KOPT-K1 (cell line): Measurements from ENCODE around the gene SYCE3.

ENCODE experiments used
- H3K27ac ChIP-seq: fragments of 200-600 bp; sonication (generic); 2 replicates; pipeline ENCODE4 v1.5.1; 2016; ENCODE audit warnings: antibody characterized with exemption, mild to moderate bottlenecking, low read depth, low read length; ENCODE audit not compliant: poor library complexity, severe bottlenecking
- H3K36me3 ChIP-seq: fragments of 200-600 bp; sonication (generic); 2 replicates; pipeline ENCODE4 v1.5.1; 2017; ENCODE audit warnings: antibody characterized with exemption, mild to moderate bottlenecking, low read length, moderate library complexity; ENCODE audit not compliant: insufficient read depth
- H3K9me3 ChIP-seq: fragments of 200-600 bp; sonication (generic); 2 replicates; pipeline ENCODE4 v1.5.1; 2017; ENCODE audit warnings: antibody characterized with exemption, low read length, mild to moderate bottlenecking; ENCODE audit not compliant: insufficient read depth, poor library complexity, severe bottlenecking

Gene SYCE3

GRCh38 chr22:50528682-50529415, 33.9 kb downstream of the SYCE3 start:
- peaks cover 10% of the 10 kb centered on the region for H3K9me3 ChIP-seq
- H3K36me3 ChIP-seq = peaks cover 8% of the 10 kb centered on the region
- no peak overlapping the region for H3K27ac ChIP-seq

- H3K36me3 ChIP-seq = peaks cover 15% of the 10 kb centered on the region
- no peak overlapping the region for H3K27ac ChIP-seq
- H3K9me3 ChIP-seq = peaks cover 10% of the 10 kb centered on the region
These were observed 34.6 kb downstream of the SYCE3 start for GRCh38 chr22:50527921-50528681.

DNA sequence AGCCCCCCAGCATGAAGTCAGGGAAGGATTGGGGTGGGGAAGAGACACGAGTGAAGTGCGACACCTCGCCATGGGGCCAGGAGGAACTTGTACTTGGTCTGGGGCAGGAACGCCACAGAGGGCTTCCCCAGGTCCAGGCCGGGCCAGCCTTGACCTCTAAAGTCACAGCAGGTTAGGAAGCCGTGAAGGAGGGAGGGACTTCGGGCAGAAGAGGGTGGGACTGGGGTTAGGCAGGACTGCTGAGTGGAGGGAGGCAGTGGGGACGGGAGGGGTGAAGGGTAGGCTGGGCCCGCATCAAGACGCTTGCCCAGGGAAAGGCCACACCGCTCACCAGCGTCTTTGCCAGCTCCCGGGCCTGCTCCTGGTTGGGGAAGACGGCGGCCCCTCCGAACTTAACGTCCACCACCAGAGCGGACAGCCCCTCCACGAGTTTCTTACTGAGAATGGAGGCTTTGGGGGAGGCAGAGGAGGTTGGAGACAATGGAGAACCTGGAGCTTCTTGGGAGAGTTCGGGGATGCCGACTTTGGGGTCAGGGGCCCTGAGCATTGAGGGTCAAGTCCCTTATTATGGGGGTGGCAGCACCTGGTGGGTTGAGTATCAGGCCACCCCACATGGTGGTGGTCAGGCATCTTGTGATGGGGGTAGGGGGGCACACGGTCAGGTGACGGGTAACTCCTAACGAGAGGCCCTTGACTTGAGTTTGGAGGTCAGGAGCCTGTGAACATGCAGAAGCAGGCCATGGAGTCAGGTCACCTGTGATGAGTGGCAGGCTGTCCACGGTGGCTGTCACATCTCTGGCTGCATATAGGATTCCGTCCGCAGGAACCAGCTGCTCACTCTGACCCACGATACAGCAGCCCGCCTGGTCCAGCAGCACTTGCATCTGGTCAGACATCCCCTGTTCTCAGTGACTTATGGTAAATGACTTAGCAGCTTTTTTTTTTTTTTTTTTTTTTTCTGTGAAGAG, 35.6 kb downstream of the SYCE3 start:
- peaks cover 10% of the 10 kb centered on the region for H3K9me3 ChIP-seq
- H3K27ac ChIP-seq = peak overlapping the region; percentile 93
- peaks cover 25% of the 10 kb centered on the region for H3K36me3 ChIP-seq

GRCh38 chr22:50526108-50526833, 36.4 kb downstream of the SYCE3 start:
- Histone ChIP-seq H3K27ac (peak overlapping the region; percentile 93), H3K9me3 (peaks cover 8% of the 10 kb centered on the region), H3K36me3 (peaks cover 34% of the 10 kb centered on the region)

GRCh38 chr22:50525858-50526107, 36.9 kb downstream of the SYCE3 start:
- peaks cover 39% of the 10 kb centered on the region for H3K36me3 ChIP-seq

DNA sequence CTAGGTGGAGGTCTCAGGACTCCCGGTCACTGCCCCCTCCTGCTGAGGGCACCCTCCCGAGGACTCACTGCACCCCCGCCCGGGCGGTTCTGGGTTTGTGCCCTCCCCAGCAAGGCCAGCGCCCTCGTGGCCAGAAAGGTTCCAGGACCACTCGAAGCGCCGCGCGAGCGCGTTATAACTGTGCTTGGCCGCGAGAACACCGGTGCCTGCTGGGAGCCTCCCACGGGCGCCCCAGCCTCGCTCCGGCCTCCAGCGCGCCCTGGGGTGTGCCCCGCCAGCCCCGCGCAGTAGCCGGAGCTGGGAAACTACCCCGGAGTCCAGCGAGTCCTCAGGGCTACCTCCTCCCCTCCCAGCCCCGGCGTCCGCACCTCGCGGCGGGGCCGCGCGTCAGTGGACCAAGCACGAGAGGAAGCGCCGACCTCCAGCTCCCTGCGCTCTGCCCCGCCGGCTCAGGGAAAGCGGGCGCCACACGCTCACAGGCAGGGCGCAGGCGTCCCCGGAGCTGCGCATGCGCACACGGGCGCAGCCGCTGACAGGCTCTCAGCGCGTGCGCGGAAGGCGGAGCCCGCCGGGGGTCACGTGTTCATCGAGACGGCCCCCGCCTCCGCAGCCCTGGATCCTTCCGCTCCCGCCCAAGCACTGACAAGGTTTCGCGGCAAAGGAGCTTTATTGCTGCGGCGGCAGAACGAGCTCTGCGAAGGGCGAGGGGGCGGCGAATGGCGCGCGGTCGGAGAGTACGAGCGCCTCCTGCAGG, 37.4 kb downstream of the SYCE3 start, which contains the start of gene SCO2:
TSS of gene SCO2 (minus strand) at position 495 of the 754 bp plus-strand sequence. CDS start 1,187 bp downstream, outside the sequence.
- peaks cover 44% of the 10 kb centered on the region for H3K36me3 ChIP-seq
- peak within 1 kb of the TSS; percentile 93 for H3K27ac ChIP-seq
- no peaks in the 10 kb centered on the region for H3K9me3 ChIP-seq

More at GRCh38 chr22:50525858-50526107, 36.9 kb downstream of the SYCE3 start:
- H3K27ac ChIP-seq = peak overlapping the region; percentile 93
- peaks cover 3% of the 10 kb centered on the region for H3K9me3 ChIP-seq

DNA sequence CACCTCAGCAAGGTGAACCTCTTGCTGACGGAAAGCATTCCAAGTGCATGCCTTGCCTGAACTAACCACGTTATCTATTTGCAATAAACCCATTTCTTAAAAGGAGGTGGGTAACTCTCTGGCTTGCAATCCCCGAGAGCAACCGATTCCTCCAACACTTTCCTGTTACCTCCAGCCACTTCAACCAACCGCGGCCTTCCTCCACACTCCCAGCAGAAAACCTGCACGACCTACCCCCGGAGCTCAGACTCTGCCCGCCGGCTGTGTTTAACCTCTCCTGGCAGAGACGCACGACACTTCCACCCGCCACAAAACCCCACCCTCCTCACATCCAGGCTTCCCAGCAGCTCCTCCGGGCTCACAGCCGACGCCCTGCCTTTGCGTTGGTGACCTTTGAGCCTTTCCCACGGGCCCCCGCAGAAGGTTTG, 38.0 kb downstream of the SYCE3 start:
- peaks cover 47% of the 10 kb centered on the region for H3K36me3 ChIP-seq
- H3K27ac ChIP-seq = peak overlapping the region; percentile 93
- no peaks in the 10 kb centered on the region for H3K9me3 ChIP-seq

- Histone ChIP-seq H3K27ac (peak overlapping the region; percentile 93), H3K9me3 (no peaks in the 10 kb centered on the region), H3K36me3 (peaks cover 54% of the 10 kb centered on the region)
These were observed 38.7 kb downstream of the SYCE3 start for GRCh38 chr22:50523806-50524675.

DNA sequence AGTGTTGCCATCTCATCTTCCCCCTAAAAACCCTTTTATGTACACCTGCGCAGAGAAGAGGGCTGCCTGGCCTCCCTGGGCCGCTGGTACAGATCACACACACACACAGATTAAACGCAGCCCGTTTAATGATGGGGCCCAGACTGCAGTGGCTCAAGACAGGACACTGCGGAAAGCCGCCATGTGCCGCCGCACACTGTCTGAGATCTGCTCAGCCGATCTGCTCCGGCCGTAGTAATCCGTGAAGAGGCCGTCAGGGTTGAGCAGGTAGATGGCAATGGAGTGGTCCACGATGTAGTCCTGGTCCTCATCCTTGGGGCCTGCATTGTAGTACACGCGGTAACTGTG, 39.3 kb downstream of the SYCE3 start:
- no peak overlapping the region for H3K27ac ChIP-seq
- peaks cover 60% of the 10 kb centered on the region for H3K36me3 ChIP-seq

DNA sequence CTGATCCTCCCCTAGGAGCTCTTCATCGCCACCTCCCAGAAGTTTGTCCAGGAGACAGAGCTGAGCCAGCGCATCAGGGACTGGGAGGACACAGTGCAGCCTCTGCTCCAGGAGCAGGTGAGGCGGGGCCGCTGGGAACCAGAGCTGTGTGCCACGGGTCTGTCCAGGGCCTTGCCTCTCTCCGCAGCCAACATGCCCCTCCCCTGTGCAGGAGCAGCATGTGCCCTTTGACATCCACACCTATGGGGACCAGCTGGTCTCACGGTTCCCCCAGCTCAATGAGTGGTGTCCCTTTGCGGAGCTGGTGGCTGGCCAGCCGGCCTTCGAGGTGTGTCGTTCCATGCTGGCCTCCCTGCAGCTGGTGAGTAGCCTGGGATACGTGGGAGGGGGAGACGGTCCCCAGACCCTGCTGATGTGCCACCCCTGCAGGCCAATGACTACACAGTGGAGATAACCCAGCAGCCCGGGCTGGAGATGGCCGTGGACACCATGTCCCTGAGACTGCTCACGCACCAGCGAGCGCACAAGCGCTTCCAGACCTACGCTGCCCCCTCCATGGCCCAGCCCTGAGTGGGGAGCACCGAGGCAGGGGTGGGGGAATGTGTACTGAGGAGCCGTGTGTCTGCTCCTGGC, 39.8 kb downstream of the SYCE3 start:
- Histone ChIP-seq H3K36me3 (peaks cover 65% of the 10 kb centered on the region), H3K9me3 (no peaks in the 10 kb centered on the region), H3K27ac (no peak overlapping the region)

More for the DNA sequence above, 39.3 kb downstream of the SYCE3 start:
- H3K9me3 ChIP-seq = no peaks in the 10 kb centered on the region

DNA sequence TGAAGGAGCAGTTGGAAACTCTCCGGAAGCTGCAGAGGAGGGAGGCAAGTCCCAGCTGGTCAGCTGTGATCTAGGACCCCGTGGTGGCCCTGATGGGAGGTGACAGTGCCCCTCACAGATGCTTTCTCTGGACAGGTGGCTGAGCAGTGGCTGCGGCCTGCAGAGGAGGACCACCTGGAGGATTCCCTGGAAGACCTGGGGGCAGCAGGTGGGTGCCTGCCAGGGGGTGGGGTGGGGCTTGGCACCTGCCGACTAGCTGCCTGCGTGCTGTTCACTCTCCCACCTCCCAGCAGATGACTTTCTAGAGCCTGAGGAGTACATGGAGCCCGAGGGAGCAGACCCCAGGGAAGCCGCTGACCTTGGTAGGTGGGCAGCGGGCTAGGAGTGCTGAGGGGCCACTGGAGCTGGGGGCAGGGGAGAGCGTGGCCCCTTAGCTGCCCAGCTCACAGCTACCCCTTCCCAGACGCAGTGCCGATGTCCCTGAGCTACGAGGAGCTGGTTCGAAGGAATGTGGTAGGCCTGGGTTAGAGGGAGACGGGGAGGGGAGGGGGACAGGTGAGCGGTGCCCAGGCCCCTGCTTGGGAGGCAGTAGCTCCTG, 40.4 kb downstream of the SYCE3 start:
- no peak overlapping the region for H3K27ac ChIP-seq
- peaks cover 71% of the 10 kb centered on the region for H3K36me3 ChIP-seq
- no peaks in the 10 kb centered on the region for H3K9me3 ChIP-seq

DNA sequence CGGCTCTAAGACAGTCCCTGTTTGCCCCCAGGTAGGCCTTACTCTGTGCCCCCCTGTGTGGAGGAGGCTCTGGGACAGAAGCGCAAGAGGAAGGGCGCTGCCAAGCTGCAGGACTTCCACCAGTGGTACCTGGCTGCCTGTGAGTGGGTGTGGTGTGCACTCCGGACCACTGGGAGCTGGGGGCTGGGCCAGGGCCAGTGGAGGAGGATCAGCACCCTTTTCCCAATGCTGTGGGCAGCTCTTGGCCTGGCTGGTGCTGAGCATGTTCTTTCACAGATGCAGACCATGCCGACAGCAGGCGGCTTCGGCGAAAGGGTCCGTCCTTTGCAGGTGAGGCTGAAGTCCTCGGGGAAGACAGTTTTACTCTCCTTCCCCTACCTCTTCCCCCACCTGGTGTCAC, 41.0 kb downstream of the SYCE3 start:
- Histone ChIP-seq H3K9me3 (no peaks in the 10 kb centered on the region), H3K27ac (no peak overlapping the region), H3K36me3 (peaks cover 77% of the 10 kb centered on the region)
